ENCODE data around the gene FAM13C.

DNA sequence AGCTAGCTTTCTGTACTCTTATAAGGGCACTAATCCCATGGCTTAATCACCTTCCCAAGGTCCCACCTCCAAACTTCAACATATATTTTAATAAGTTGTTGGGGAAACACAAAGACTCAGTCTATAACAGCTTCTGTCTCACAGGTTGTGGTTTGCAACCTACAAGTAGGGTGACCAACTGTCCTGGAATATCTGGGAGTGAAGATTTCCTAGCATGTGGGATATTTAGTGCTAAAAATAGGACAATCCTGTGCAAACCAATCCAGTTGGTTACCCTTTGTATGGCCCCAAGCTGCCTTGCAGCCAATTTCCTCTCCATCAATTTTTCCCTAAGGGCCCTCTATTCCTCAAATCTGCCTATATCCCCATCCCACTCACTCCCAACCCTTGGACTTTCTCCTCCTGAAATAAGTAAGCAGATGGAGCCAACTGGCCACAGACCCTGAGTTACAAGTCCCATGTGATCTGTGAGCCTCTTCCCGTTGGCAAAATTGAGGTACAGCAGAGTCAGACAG is 82.3 kb downstream of the FAM13C start:
- TF ChIP-seq BACH2 (CRISPR knock-in tag; IDR thresholded peaks at IDR 0.05; ENCODE audit: borderline replicate concordance) (no peak), ZFP3 (CRISPR knock-in tag; IDR thresholded peaks at IDR 0.05) (no peak), ARNTL (CRISPR knock-in tag; IDR thresholded peaks at IDR 0.05; ENCODE audit: borderline replicate concordance, low read depth) (no peak), SNAI2 (CRISPR knock-in tag; IDR thresholded peaks at IDR 0.05) (no peak), ZNF565 (CRISPR knock-in tag; conservative IDR thresholded peaks at IDR 0.05; ENCODE audit: low read depth) (no peak), ZNF70 (CRISPR knock-in tag; IDR thresholded peaks at IDR 0.05) (no peak), GLIS3 (CRISPR knock-in tag; IDR thresholded peaks at IDR 0.05) (no peak), TOX (CRISPR knock-in tag; IDR thresholded peaks at IDR 0.05; ENCODE audit: borderline replicate concordance) (no peak)
- TF ChIP-seq, protein P1, sequence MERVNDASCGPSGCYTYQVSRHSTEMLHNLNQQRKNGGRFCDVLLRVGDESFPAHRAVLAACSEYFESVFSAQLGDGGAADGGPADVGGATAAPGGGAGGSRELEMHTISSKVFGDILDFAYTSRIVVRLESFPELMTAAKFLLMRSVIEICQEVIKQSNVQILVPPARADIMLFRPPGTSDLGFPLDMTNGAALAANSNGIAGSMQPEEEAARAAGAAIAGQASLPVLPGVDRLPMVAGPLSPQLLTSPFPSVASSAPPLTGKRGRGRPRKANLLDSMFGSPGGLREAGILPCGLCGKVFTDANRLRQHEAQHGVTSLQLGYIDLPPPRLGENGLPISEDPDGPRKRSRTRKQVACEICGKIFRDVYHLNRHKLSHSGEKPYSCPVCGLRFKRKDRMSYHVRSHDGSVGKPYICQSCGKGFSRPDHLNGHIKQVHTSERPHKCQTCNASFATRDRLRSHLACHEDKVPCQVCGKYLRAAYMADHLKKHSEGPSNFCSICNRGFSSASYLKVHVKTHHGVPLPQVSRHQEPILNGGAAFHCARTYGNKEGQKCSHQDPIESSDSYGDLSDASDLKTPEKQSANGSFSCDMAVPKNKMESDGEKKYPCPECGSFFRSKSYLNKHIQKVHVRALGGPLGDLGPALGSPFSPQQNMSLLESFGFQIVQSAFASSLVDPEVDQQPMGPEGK (CRISPR knock-in tag; IDR thresholded peaks at IDR 0.05; ENCODE audit: borderline replicate concordance), result no peak
- TF ChIP-seq, protein P2, sequence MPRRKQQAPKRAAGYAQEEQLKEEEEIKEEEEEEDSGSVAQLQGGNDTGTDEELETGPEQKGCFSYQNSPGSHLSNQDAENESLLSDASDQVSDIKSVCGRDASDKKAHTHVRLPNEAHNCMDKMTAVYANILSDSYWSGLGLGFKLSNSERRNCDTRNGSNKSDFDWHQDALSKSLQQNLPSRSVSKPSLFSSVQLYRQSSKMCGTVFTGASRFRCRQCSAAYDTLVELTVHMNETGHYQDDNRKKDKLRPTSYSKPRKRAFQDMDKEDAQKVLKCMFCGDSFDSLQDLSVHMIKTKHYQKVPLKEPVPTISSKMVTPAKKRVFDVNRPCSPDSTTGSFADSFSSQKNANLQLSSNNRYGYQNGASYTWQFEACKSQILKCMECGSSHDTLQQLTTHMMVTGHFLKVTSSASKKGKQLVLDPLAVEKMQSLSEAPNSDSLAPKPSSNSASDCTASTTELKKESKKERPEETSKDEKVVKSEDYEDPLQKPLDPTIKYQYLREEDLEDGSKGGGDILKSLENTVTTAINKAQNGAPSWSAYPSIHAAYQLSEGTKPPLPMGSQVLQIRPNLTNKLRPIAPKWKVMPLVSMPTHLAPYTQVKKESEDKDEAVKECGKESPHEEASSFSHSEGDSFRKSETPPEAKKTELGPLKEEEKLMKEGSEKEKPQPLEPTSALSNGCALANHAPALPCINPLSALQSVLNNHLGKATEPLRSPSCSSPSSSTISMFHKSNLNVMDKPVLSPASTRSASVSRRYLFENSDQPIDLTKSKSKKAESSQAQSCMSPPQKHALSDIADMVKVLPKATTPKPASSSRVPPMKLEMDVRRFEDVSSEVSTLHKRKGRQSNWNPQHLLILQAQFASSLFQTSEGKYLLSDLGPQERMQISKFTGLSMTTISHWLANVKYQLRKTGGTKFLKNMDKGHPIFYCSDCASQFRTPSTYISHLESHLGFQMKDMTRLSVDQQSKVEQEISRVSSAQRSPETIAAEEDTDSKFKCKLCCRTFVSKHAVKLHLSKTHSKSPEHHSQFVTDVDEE (CRISPR knock-in tag; IDR thresholded peaks at IDR 0.05), result no peak
- TF ChIP-seq, protein P3, sequence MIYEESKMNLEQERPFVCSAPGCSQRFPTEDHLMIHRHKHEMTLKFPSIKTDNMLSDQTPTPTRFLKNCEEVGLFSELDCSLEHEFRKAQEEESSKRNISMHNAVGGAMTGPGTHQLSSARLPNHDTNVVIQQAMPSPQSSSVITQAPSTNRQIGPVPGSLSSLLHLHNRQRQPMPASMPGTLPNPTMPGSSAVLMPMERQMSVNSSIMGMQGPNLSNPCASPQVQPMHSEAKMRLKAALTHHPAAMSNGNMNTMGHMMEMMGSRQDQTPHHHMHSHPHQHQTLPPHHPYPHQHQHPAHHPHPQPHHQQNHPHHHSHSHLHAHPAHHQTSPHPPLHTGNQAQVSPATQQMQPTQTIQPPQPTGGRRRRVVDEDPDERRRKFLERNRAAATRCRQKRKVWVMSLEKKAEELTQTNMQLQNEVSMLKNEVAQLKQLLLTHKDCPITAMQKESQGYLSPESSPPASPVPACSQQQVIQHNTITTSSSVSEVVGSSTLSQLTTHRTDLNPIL (CRISPR knock-in tag; IDR thresholded peaks at IDR 0.05; ENCODE audit: low read depth), result no peak
